Measurements from ENCODE around the gene CMSS1.

CMSS1 gene

GRCh38 chr3:100106531-100107141 is 289.0 kb downstream of the CMSS1 start:
- no peak for DNase-seq (ENCODE audit: low spot score)

DNA sequence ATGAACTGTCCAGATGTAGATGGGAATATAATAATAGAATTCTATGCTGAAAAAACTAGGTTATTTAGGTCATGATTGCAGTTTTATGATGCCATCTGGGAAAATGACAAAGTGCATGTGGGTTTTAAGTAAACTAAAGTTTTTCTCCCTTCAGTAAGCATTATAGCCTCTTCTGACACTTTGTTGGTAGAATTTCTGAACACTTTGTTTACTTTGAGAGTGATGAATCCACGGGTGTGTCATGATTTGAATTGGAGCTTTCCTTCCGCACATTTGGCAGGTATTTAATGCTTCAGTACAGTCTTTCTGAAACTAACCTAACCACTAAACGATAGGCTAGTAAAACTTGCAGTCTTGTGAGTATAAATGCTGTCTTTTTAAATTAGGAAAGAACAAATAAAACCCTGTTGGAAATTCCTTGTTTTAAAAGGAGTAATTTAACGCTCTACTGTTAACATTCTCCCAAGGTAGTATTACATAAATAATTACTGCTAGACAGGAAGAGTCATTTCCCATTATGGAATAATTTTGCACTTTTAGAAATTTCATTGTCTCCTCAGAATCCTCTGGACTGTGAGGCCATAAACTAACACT is 289.7 kb downstream of the CMSS1 start:
- DNase-seq (ENCODE audit: low spot score) = no peak

- DNase-seq (ENCODE audit: low spot score) = no peak
Measured at GRCh38 chr3:100108464-100109079, 290.9 kb downstream of the CMSS1 start.

- DNase-seq (ENCODE audit: low spot score) = no peak
Measured at GRCh38 chr3:100110162-100110561, 292.5 kb downstream of the CMSS1 start.

DNA sequence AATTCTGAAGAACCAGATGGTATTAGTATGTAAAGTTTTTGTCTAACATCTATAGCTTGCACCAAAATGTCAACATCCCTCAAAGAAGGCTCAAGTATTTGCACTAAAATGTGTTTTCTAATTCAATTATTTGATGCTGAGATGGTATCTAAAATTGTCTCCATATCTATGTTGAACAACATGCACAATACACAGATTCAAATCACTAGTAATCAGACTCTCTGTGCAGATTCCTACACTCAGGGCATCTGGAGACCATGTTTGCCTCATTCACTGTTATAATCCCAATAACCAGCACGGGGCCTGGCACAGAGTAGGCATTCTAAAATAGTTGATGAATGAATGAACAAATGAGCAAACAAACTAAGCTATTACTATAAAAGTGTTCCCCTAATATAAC is 294.1 kb downstream of the CMSS1 start:
- no peak for DNase-seq (ENCODE audit: low spot score)

DNA sequence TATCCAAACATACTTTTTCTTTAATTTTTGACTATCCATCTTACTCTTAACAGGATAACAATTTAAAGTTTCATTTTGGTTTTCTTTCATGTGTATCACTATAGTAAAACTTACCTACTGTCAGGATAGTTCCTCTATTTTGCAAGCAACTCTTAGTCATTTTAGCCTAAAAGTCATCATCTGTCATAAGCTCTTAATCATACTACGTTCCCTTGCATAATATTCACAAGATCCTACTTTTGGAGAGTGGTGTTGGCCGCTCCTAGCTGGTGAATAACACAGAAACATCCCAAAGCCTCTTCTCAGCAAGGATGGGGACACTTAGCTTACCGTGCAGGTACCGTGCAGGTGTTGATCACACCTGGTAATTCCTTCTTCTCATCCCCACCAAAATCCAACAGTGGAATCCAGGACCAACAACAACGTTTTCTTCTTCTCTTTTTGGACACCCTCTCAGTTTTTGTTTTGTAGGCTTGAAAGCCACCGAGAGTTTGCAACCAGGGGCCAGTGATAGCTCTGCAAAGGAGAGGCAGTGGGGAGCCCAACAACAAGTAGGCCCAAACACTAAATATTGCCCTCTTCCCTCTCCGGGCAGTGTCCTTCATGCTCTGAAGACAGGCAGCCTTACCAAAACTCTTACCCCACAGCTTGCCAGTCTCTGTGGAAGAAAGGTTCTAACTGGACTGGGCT is 296.2 kb downstream of the CMSS1 start:
- no peak for DNase-seq (ENCODE audit: low spot score)

DNA sequence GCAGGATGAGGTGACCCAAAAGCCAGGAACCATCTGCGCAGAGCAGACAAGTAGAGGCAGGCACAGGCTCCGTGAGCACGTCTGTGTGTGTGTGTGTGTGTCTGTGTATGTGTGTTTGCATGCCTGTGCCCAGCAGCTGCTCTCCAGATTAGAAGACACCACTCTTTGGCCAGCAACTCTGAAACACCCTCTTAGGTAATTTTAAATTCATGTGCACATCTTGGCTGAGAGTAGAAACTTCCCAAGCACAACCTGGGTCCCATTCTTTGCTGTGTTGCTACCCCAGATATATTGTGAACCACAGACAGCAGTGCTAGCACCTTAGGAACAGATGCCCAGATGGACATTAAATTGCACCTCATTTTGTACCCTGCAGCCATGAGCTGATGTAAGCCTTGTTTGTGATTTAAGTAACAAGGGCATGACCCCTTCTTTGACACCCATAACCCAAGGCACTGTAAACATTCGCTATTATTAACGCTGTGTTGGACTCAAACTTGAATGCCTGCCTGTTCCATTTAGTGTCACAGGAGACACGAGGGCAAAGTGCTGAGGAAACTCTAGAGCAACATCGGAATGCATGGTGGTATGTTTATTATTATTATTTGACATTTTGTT is 296.9 kb downstream of the CMSS1 start, which contains the start of gene FILIP1L:
Gene FILIP1L, minus strand, starts transcription at position 89 of the 618 bp plus-strand sequence.
- DNase-seq (ENCODE audit: low spot score) = no peak

DNA sequence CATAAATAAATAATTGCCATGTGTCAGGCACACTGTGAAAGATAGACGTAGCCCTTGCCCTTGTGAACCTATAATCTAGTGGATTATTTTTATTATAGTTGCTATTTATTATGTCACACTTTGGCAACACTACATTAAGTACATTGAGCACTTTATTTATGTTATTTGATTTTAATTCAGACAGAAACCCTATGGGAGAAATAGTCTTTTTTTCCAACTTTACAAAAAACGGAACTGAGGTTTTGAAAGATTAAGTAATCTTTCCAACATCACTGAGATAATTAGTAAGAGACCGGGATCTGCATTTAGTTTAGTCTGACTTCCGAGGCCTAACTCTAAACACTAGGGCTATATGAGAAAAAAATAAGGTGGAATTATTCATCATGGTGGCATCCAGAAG is 299.4 kb downstream of the CMSS1 start:
- DNase-seq (ENCODE audit: low spot score) = no peak

- DNase-seq (ENCODE audit: low spot score) = no peak
Measured at GRCh38 chr3:100120012-100120411, 302.4 kb downstream of the CMSS1 start.

- DNase-seq (ENCODE audit: low spot score) = no peak
Measured at GRCh38 chr3:100120693-100121092, 303.0 kb downstream of the CMSS1 start.

DNA sequence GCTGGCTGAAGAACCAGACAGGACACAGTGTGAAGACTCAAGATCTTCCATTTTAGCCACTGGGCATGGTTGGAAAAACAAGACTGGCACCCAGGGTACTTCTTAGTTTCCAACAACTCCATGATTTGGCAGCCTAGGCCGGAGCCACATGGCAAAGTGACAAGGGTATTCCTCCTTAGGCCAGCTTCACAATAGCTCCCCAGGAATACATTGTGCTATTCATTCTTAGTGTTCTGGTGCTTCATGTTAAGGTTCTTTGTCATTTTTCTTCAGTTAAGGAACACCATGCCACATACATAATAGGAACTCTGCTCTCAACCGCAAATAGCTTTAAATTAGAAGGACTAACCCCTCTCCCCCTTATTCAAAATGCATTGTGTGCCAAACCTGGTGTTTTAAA is 304.7 kb downstream of the CMSS1 start:
- DNase-seq (ENCODE audit: low spot score) = no peak

DNA sequence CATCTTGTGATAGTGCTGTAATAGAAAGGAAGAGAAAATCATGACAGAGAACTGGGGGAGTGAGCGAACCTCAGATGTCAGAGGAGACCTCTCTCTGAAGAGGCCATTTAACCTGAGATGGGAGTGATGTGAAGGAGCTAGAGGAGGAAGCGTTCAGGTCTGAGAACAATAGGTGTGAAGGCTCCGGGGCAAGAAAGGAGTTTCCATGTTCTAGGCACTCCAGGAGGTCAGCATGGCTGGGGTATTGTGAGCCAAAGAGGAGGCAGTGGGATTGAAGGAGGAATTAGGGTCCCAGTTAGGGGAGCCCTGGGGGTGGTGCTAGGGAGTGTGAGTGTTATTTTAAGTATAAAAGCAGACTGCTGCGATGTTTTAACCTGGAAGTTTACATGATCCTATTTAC is 305.4 kb downstream of the CMSS1 start:
- DNase-seq (ENCODE audit: low spot score) = no peak

GRCh38 chr3:100124201-100124761 is 306.6 kb downstream of the CMSS1 start:
- DNase-seq (ENCODE audit: low spot score) = no peak

DNA sequence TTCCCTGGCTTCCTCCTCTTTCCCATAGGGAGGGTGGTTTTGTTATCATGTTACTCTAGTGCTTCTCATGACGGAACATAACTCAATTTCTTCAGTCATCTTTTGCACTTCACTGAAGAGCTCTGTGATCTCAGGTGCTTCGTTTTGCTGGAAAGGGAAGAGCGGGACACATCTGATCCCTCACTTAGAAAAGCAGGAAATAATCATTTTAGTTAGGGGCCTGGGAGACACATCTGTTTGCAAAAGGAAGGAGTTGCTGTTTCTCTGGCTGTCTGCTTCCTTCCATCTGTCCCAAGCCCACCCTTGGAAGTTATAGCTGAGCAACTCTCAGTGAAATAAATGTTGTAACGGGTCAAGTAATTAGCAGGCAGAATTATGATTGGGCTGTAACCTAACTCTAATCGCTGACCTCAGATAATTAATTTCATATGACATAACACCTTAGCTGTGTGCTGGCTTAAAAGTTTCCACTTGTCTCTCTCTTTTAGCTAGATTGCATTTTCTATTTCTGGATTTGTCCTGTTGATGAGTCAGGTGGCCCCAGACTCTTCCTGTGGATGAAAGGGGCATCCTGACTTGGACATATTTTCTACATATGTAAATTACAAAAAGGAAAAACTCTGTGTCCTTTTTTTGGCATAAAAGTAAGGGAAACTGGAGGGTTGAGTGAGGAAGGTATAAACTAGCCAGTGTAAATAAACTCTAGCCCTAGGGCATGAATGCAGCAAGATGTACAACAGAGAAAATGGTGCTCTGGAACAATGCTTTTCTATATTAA is 307.7 kb downstream of the CMSS1 start:
- DNase-seq (ENCODE audit: low spot score) = no peak

GRCh38 chr3:100127792-100128191 is 310.1 kb downstream of the CMSS1 start:
- no peak for DNase-seq (ENCODE audit: low spot score)

- DNase-seq (ENCODE audit: low spot score) = no peak
Measured at GRCh38 chr3:100128565-100128964, 310.9 kb downstream of the CMSS1 start.

- DNase-seq (ENCODE audit: low spot score) = no peak
Measured at GRCh38 chr3:100129941-100130340, 312.3 kb downstream of the CMSS1 start.

- DNase-seq (ENCODE audit: low spot score) = no peak
Measured at GRCh38 chr3:100131241-100131640, 313.6 kb downstream of the CMSS1 start.

GRCh38 chr3:100136921-100137320 is 319.3 kb downstream of the CMSS1 start:
- no peak for DNase-seq (ENCODE audit: low spot score)

- no peak for DNase-seq (ENCODE audit: low spot score)
Measured at GRCh38 chr3:100140976-100141375, 323.3 kb downstream of the CMSS1 start.

- no peak for DNase-seq (ENCODE audit: low spot score)
Measured at GRCh38 chr3:100141586-100141985, 323.9 kb downstream of the CMSS1 start.
